ENCODE data around the gene XRCC5. TPM values are rescaled to one million over a fixed set of nuclear protein-coding genes. Genes with fewer than 3 reads are reported as not detected.

Gene XRCC5
- total and polyA plus RNA-seq, 2 donors (not counting 3 experiments of a cell fraction or from before 2014, with no cell fraction given), result 267 to 319 TPM

- FAIRE-seq (no peak), DNase-seq (ENCODE audit: low read depth, low spot score) (no peak)
- no peak overlapping the region for H3K4me2 ChIP-seq (ENCODE audit: insufficient read depth, low read length)
- H3K9me3 ChIP-seq (replicated peaks; ENCODE audit: control insufficient read depth, insufficient read depth, low read length), result no peaks in the 10 kb centered on the region
- H2AFZ ChIP-seq (ENCODE audit: low read depth, low read length), result no peak overlapping the region
- no peak overlapping the region for H3K27ac ChIP-seq (ENCODE audit: insufficient read depth, low read depth, low read length)
- CTCF ChIA-PET, result interaction anchor here (0.9 to 1.3 kb wide), 2 partner anchors 11 to 257 kb away, joined by 3 to 4 read pairs; no protein-coding TSS in a partner anchor
- H3K4me3 ChIP-seq (replicated peaks in 1 of 3; ENCODE audit: insufficient read depth in 1 of 3, low read depth in 1 of 3, low read length in 3 of 3), result no peak overlapping the region
- H3K9me1 ChIP-seq (replicated peaks; ENCODE audit: control insufficient read depth, extremely low read depth, insufficient read depth, low read length), result no peaks in the 10 kb centered on the region
- peaks cover 40% of the 10 kb centered on the region for H3K79me2 ChIP-seq (ENCODE audit: control insufficient read depth, insufficient read depth, low read length)
- peaks cover 2% of the 10 kb centered on the region for H4K20me1 ChIP-seq (replicated peaks; ENCODE audit: control insufficient read depth, extremely low read depth, insufficient read depth, low read length)
- no peak for TF ChIP-seq POLR2A (IDR thresholded peaks at IDR 0.05; ENCODE audit: low read depth, low read length)
- no peak for TF ChIP-seq POLR2AphosphoS5 (IDR thresholded peaks at IDR 0.05; ENCODE audit: insufficient read depth, low read depth, low read length)
- TF ChIP-seq JUN (IDR thresholded peaks at IDR 0.05; ENCODE audit: borderline replicate concordance, insufficient read depth, insufficient read length, low read depth), result no peak
- no peak for TF ChIP-seq GATA2 (IDR thresholded peaks at IDR 0.05; ENCODE audit: insufficient read depth, insufficient read length, low read depth, low read length)
- TF ChIP-seq EZH2 (IDR thresholded peaks at IDR 0.05; ENCODE audit: borderline replicate concordance, low read depth, low read length, severe bottlenecking), result no peak
- TF ChIP-seq MAX (IDR thresholded peaks at IDR 0.05; ENCODE audit: insufficient read depth, insufficient read length), result no peak
- TF ChIP-seq MYC (IDR thresholded peaks at IDR 0.05; ENCODE audit: low read depth, low read length), result no peak
- no peak for TF ChIP-seq FOS (IDR thresholded peaks at IDR 0.05; ENCODE audit: borderline replicate concordance, insufficient read depth, low read length)
- TF ChIP-seq CTCF (IDR thresholded peaks at IDR 0.05; ENCODE audit: extremely low read depth in 1 of 2, insufficient read depth in 1 of 2, low read depth in 1 of 2, low read length in 2 of 2), result no peak
- dilution Hi-C loops (cut with MboI; ENCODE audit: extremely low pct_ligation_motif_present, low sequenced_read_pairs) (no loop called here), intact Hi-C loops (cut with micrococcal nuclease) (loop anchor here (5.0 to 10.0 kb wide), 2 partner anchors 266 to 348 kb away; partner anchors contain the start of genes RPL37A and SMARCAL1)
- POLR2A ChIA-PET, result no interaction called here
- peaks cover 29 to 51% of the 10 kb centered on the region in 2 experiments for H3K36me3 ChIP-seq (ENCODE audit: control insufficient read depth in 2 of 2, extremely low read depth in 1 of 2, insufficient read depth in 2 of 2, low read length in 2 of 2)
- no peaks in the 10 kb centered on the region for H3K27me3 ChIP-seq (ENCODE audit: control insufficient read depth in 2 of 2, insufficient read depth in 2 of 2, low read length in 2 of 2)
- no TSS peak for BruUV-seq (replicated peaks)
- no peak overlapping the region for H3K9ac ChIP-seq (replicated peaks; ENCODE audit: extremely low read depth, insufficient read depth, low read length)
- peaks cover 27% of the 10 kb centered on the region for H3K4me1 ChIP-seq (ENCODE audit: control insufficient read depth, extremely low read depth, insufficient read depth, low read length)
These were observed 37.4 kb downstream of the XRCC5 start for GRCh38 chr2:216146573-216146972.

All from endothelial cell of umbilical vein (primary cell).